Activated CD4-positive, alpha-beta T cell treated with anti-CD3 and anti-CD28 coated beads, Interleukin-2, amount 10 ng/mL, durations not matched to agents 7 days and 5 days (primary cell): Measurements from ENCODE around the gene SLC35F3. TPM values are rescaled to one million over a fixed set of nuclear protein-coding genes. Genes with fewer than 3 reads are reported as not detected.
A peak's percentile ranks its signal among the peaks of the same experiment; 100 is the strongest.
"Not testable (repeated sequence)": the region's sequence is repeated elsewhere in the genome, so short reads cannot be mapped to it uniquely, and the experiment has no call there.

ENCODE experiments used
- CTCF ChIA-PET: fragments of 350-600 bp; sonication (Branson Sonifier 250); formaldehyde crosslinking; loops from one replicate; lab custom pipeline; 2021; ENCODE audit warnings: antibody characterized with exemption; lab: Charles Lee
- POLR2A ChIA-PET: fragments of 350-600 bp; sonication (Branson Sonifier 250); formaldehyde crosslinking; loops from one replicate; lab custom pipeline; 2021; ENCODE audit warnings: antibody characterized with exemption; lab: Charles Lee
- DNase-seq: peaks from one replicate; pipeline ENCODE4 v3.0.0-alpha.2; 2020
- H3K27ac Mint-ChIP-seq: one replicate; pipeline ENCODE4 v1.8.0; 2021; ENCODE audit warnings: mild to moderate bottlenecking, moderate library complexity, mixed read lengths
- H3K27me3 Mint-ChIP-seq: one replicate; pipeline ENCODE4 v1.8.0; 2021; ENCODE audit warnings: mixed read lengths
- H3K36me3 Mint-ChIP-seq: one replicate; pipeline ENCODE4 v1.8.0; 2021; ENCODE audit warnings: low read depth, mixed read lengths
- H3K4me1 Mint-ChIP-seq: one replicate; pipeline ENCODE4 v1.8.0; 2021; ENCODE audit warnings: mixed read lengths
- H3K4me3 Mint-ChIP-seq: one replicate; pipeline ENCODE4 v1.8.0; 2021; ENCODE audit warnings: mild to moderate bottlenecking, moderate library complexity, mixed read lengths
- H3K9me3 Mint-ChIP-seq: one replicate; pipeline ENCODE4 v1.8.0; 2021; ENCODE audit warnings: mixed read lengths
- total RNA-seq, 2 experiments: library from RNA; stranded (reverse); gene quantifications; one replicate each; pipeline ENCODE4 v1.2.3, GENCODE V29; 2021

Gene SLC35F3
- total RNA-seq, 2 experiments from 2014 or later, result 5.9 to 6.5 TPM

DNA sequence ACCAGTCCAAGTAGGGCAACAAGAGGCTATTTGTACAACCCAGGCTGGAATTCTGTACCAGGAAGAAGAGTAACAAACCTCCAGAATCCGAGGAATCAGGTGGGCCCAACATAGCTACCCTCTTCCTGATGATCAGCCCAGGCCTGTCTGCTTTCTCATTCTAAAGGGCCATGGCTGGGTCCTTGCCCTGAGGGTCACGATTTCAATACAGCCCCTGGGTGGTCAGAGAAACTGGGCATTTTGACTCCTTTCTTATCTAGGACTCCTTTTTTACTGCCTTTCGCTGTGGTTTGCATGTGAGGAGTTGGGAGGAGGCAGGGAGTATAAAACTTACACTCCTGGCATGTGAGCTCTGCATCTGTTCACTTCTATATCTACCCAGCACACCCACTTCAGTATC lies 303.9 kb downstream of the SLC35F3 start:
- DNase-seq, result no peak
- H3K4me1 Mint-ChIP-seq, result peaks cover 7% of the 10 kb centered on the region
- CTCF ChIA-PET, result interaction anchor here (1.3 to 6.3 kb wide), 3 partner anchors 39 to 104 kb away, joined by 4 to 28 read pairs (median 5); no protein-coding TSS in a partner anchor
- POLR2A ChIA-PET, result interaction anchor here (0.5 kb wide), 1 partner anchor 44 kb away, joined by 3 read pairs; no protein-coding TSS in a partner anchor
- H3K27ac Mint-ChIP-seq, result no peak overlapping the region
- H3K9me3 Mint-ChIP-seq, result peaks cover 3% of the 10 kb centered on the region
- H3K27me3 Mint-ChIP-seq, result peaks cover 14% of the 10 kb centered on the region
- peaks cover 3% of the 10 kb centered on the region for H3K36me3 Mint-ChIP-seq
- H3K4me3 Mint-ChIP-seq, result no peak overlapping the region

- H3K4me3 Mint-ChIP-seq, result no peak overlapping the region
- peaks cover 3% of the 10 kb centered on the region for H3K36me3 Mint-ChIP-seq
- peaks cover 11% of the 10 kb centered on the region for H3K4me1 Mint-ChIP-seq
- POLR2A ChIA-PET, result no interaction called here
- peaks cover 15% of the 10 kb centered on the region for H3K27me3 Mint-ChIP-seq
- no peak overlapping the region for H3K27ac Mint-ChIP-seq
- peaks cover 3% of the 10 kb centered on the region for H3K9me3 Mint-ChIP-seq
- no peak for DNase-seq
- CTCF ChIA-PET, result interaction anchor here (1.3 to 6.3 kb wide), 4 partner anchors 20 to 104 kb away, joined by 4 to 28 read pairs (median 5); no protein-coding TSS in a partner anchor
These were observed 304.3 kb downstream of the SLC35F3 start for GRCh38 chr1:234208791-234209190.

- Mint-ChIP-seq H3K4me1 (peaks cover 14% of the 10 kb centered on the region), H3K27me3 (peaks cover 13% of the 10 kb centered on the region)
- POLR2A ChIA-PET, result interaction anchor here (0.6 kb wide), 1 partner anchor 17 kb away, joined by 4 read pairs; no protein-coding TSS in a partner anchor
- H3K4me3 Mint-ChIP-seq, H3K36me3 Mint-ChIP-seq, H3K9me3 Mint-ChIP-seq, DNase-seq, H3K27ac Mint-ChIP-seq: not testable (repeated sequence)
- CTCF ChIA-PET, result interaction anchor here (2.0 to 6.3 kb wide), 2 partner anchors 22 to 100 kb away, joined by 5 to 28 read pairs; no protein-coding TSS in a partner anchor
These were observed 306.0 kb downstream of the SLC35F3 start for GRCh38 chr1:234210429-234210828.

DNA sequence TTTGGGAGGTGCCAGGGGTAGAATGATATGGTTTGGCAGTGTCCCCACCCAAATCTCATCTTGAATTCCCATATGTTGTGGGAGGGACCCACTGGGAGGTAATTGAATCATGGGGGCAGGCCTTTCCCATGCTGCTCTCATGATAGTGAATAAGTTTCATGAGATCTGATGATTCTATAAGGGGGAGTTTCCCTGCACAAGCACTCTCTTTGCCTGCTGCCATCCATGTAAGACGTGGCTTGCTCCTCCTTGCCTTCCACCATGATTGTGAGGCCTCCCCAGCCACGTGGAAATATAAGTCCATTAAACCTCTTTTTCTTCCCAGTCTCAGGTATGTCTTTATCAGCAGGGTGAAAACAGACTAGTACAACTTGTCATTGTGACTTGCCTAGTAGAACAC lies 307.4 kb downstream of the SLC35F3 start:
- H3K4me3 Mint-ChIP-seq, H3K27ac Mint-ChIP-seq, DNase-seq, POLR2A ChIA-PET, H3K9me3 Mint-ChIP-seq, H3K36me3 Mint-ChIP-seq: not testable (repeated sequence)
- peaks cover 25% of the 10 kb centered on the region for H3K4me1 Mint-ChIP-seq
- peaks cover 12% of the 10 kb centered on the region for H3K27me3 Mint-ChIP-seq
- CTCF ChIA-PET, result interaction anchor here (1.6 to 6.3 kb wide), 4 partner anchors 8 to 115 kb away, joined by 3 to 28 read pairs (median 9); no protein-coding TSS in a partner anchor

- peak overlapping the region; percentile 58 for H3K27ac Mint-ChIP-seq
These were observed 308.5 kb downstream of the SLC35F3 start for GRCh38 chr1:234212764-234213657.

GRCh38 chr1:234213658-234214128 lies 309.2 kb downstream of the SLC35F3 start:
- no peak for DNase-seq
- peaks cover 5% of the 10 kb centered on the region for H3K36me3 Mint-ChIP-seq
- CTCF ChIA-PET, result interaction anchor here (1.1 to 6.3 kb wide), 13 partner anchors 8 to 113 kb away, joined by 3 to 28 read pairs (median 6); no protein-coding TSS in a partner anchor
- H3K9me3 Mint-ChIP-seq, result peaks cover 3% of the 10 kb centered on the region
- H3K4me3 Mint-ChIP-seq, result peak overlapping the region; percentile 74
- H3K4me1 Mint-ChIP-seq, result peaks cover 38% of the 10 kb centered on the region
- peaks cover 12% of the 10 kb centered on the region for H3K27me3 Mint-ChIP-seq
- POLR2A ChIA-PET, result no interaction called here
- peak overlapping the region; percentile 77 for H3K27ac Mint-ChIP-seq

More at GRCh38 chr1:234212764-234213657, 308.5 kb downstream of the SLC35F3 start:
- H3K4me3 Mint-ChIP-seq, result peak overlapping the region; percentile 74
- H3K9me3 Mint-ChIP-seq, result peaks cover 3% of the 10 kb centered on the region
- ChIA-PET CTCF (interaction anchor here (0.6 to 6.3 kb wide), 19 partner anchors 8 to 204 kb away, joined by 3 to 28 read pairs (median 5); no protein-coding TSS in a partner anchor), POLR2A (no interaction called here)
- peaks cover 5% of the 10 kb centered on the region for H3K36me3 Mint-ChIP-seq
- peak; percentile 38 for DNase-seq
- H3K27me3 Mint-ChIP-seq, result peaks cover 12% of the 10 kb centered on the region
- H3K4me1 Mint-ChIP-seq, result peaks cover 35% of the 10 kb centered on the region

GRCh38 chr1:234214129-234214910 lies 309.8 kb downstream of the SLC35F3 start:
- peak; percentile 48 for DNase-seq
- Mint-ChIP-seq H3K4me1 (peaks cover 38% of the 10 kb centered on the region), H3K9me3 (peaks cover 3% of the 10 kb centered on the region), H3K4me3 (peak overlapping the region; percentile 74), H3K27ac (peak overlapping the region; percentile 77), H3K27me3 (peaks cover 12% of the 10 kb centered on the region), H3K36me3 (peaks cover 5% of the 10 kb centered on the region)
- ChIA-PET POLR2A (no interaction called here), CTCF (interaction anchor here (1.1 to 6.3 kb wide), 9 partner anchors 16 to 112 kb away, joined by 3 to 28 read pairs (median 7); no protein-coding TSS in a partner anchor)

- Mint-ChIP-seq H3K9me3 (peaks cover under 1% of the 10 kb centered on the region), H3K4me1 (peaks cover 38% of the 10 kb centered on the region), H3K36me3 (peaks cover 2% of the 10 kb centered on the region), H3K4me3 (peak overlapping the region; percentile 61), H3K27ac (peak overlapping the region; percentile 42), H3K27me3 (peaks cover 10% of the 10 kb centered on the region)
- ChIA-PET POLR2A (no interaction called here), CTCF (interaction anchor here (0.7 to 1.6 kb wide), 6 partner anchors 11 to 95 kb away, joined by 3 to 8 read pairs (median 4); no protein-coding TSS in a partner anchor)
- DNase-seq, result no peak
These were observed 310.7 kb downstream of the SLC35F3 start for GRCh38 chr1:234214911-234215892.

DNA sequence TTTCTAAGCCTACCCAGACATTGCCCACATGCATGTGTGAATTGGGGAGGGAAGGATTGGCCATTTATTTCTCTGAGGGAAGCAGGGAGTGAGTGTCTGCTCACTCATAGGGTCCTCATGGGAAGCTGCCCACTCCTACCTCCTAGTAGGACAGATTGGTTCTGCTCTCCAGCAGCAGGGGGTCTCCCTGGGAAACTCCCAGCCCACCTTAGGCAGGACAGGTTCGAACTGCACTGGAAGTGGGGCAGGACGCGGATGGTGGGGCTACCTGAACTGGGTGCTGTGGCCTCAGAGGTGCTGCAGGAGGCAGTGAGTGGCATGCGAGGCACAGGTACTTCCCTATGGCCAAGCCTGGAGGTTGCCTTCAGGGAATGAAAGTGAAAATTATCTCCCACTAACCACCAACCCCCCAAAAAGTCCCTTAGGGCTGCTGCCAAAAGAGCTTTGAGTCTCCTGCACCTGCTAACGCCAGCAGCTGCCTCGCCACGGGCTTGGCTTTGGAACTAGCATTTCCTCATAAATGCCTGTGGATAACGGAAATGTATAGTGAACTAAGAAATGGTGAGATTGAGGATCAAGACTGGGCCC lies 311.7 kb downstream of the SLC35F3 start:
- ChIA-PET POLR2A (no interaction called here), CTCF (interaction anchor here (0.7 to 1.6 kb wide), 9 partner anchors 12 to 96 kb away, joined by 3 to 8 read pairs (median 3); no protein-coding TSS in a partner anchor)
- peak overlapping the region; percentile 61 for H3K4me3 Mint-ChIP-seq
- H3K27me3 Mint-ChIP-seq, result peaks cover 6% of the 10 kb centered on the region
- peaks cover 2% of the 10 kb centered on the region for H3K36me3 Mint-ChIP-seq
- peak overlapping the region; percentile 37 for H3K27ac Mint-ChIP-seq
- peaks cover 38% of the 10 kb centered on the region for H3K4me1 Mint-ChIP-seq
- DNase-seq, result no peak
- H3K9me3 Mint-ChIP-seq, result no peaks in the 10 kb centered on the region

- Mint-ChIP-seq H3K4me3 (peak overlapping the region; percentile 45), H3K36me3 (peaks cover 2% of the 10 kb centered on the region), H3K27ac (peak overlapping the region; percentile 21), H3K27me3 (peaks cover 6% of the 10 kb centered on the region), H3K4me1 (peaks cover 38% of the 10 kb centered on the region), H3K9me3 (no peaks in the 10 kb centered on the region)
- no peak for DNase-seq
- ChIA-PET CTCF (interaction anchor here (0.9 to 1.2 kb wide), 5 partner anchors 12 to 108 kb away, joined by 3 to 4 read pairs (median 3); no protein-coding TSS in a partner anchor), POLR2A (no interaction called here)
These were observed 312.9 kb downstream of the SLC35F3 start for GRCh38 chr1:234217316-234217840.
